ENCODE results near the gene PLD3. TPM values are rescaled to one million over a fixed set of nuclear protein-coding genes. Genes with fewer than 3 reads are reported as not detected.

PLD3 gene
- total RNA-seq, 1 donor from 2014 or later = 104 TPM

GRCh38 chr19:40411125-40411842 is 62.8 kb downstream of the PLD3 start:
- no peak for DNase-seq (ENCODE audit: low spot score)
- peak; percentile 41 for ATAC-seq

DNA sequence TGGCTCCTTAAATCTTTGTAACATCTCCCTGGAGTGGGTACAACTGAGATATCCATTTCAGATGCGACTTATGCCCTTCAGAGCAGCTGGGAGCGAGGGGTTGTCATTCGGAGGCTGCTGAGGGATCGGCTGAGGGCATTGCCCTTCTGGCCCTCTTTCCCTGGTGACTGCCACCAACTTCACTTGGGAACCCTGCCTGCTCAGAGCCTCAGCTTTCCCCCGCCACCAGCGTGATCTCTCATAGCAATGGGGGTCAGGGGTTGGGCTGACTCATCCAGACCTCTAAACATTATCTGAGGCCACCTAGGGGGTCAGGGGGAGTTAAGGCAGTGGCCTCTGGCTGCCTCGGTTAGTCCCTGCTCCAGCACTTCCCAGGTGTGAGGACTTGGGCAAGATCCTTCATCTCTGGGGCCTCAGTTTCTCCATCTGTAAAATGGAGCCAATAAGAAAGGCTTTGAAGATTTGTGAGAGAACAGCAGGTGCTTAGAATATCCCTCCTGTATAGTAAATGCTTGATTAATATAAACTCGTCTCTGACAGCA is 63.5 kb downstream of the PLD3 start:
- DNase-seq (ENCODE audit: low spot score) = no peak
- no peak for ATAC-seq

DNA sequence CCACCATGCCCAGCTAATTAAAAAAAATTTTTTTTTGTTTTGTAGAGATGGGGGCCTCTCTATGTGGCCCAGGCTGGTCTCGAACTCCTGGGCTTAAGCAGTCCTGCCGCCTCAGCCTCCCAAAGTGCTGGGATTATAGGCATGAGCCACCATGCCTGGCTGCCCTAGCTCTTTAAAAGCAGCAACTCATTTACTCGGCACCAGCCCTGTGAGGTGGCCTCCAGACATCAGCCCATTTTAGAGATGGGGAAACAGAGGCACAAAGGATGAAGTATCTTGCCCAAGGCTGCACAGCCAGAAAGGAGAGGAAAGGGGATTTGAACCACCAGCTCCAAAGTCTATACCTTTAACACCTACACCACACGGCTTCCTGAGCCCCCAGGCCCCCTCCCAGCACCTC is 64.4 kb downstream of the PLD3 start:
- DNase-seq (ENCODE audit: low spot score) = no peak

DNA sequence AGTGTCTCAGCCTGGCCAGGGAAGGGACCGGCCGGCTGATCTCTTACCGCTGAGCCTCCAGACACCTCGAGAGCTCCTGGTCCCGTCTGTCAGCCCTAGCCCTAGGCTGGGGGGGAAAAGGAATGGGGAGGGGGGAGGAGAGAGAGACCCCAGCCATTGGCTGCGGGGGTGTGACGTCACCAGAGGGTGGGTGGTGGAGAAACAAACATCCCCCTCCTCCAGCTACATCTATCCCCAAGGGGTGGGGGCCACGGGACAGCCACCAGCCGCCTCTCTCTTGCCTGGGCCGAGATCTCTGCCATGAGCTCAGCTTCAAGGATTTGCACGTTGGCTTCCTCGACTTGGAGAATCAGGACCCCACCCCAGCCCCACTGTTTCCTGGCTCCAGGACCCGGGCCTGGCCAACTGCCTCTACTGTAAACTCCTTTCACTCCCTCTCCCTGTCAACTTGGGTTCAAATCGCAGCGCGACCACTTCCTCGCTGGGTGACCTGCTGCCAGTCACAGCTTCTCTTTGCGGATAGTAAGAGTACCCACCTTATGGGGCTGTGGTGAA is 64.9 kb downstream of the PLD3 start, which contains the start of gene PRX:
PRX (minus strand) TSS at position 88 of the 555 bp plus-strand sequence. CDS start 5,446 bp downstream, outside the sequence.
- DNase-seq (ENCODE audit: low spot score) = no peak
- no peak for ATAC-seq

More for the DNA sequence above, 64.4 kb downstream of the PLD3 start:
- no peak for ATAC-seq

DNA sequence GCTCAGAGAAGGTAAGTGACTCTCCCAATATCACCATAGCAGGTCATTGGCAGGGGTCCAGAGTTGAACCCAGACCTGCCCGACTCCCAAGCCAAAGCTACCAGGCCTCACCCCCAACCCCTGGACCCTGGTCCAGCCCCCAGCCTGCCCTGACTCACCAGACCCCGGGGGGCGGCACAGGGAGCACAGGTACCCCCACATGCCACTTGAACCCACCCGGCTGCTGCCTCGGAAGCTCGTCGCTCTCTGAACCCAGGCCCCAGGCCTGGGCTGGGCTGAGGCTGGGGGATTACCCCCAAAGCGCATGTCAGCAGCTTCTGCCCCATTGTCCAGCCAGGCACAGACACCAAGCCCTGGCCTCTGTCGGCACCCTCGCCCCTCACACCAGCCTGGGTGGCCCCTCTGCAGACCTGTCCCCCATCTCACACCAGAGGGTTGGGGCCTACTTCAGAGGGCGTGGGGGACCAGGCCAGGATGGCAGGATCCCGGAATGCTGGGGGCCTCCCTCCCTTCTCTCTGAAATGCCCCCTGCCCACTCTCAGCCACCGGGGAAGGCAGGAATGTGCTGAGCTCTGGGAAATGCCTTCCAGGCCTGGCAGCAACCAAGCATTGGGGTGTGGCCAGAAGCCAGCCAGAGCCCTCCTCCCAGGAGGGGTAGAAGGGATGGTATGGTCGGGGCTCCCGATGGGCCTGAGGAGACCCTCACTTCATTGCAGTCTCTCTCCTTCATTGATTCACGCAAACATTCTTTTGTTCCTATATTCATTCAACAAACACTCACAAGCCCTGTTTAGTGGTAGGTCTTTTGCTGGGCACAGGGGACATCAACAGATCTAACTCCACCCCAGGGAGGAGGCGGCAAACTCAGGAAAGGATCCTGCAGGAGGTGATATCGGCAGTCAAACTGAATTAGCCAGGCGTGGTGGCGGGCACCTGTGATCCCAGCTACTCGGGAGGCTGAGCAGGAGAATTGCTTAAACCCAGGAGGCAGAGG is 66.3 kb downstream of the PLD3 start:
- no peak for ATAC-seq

GRCh38 chr19:40415768-40416167 is 67.3 kb downstream of the PLD3 start:
- no peak for DNase-seq (ENCODE audit: low spot score)
- ATAC-seq = no peak

More for the DNA sequence above, 66.3 kb downstream of the PLD3 start:
- DNase-seq (ENCODE audit: low spot score) = no peak

GRCh38 chr19:40416918-40417642 is 68.6 kb downstream of the PLD3 start:
- no peak for DNase-seq (ENCODE audit: low spot score)
- no peak for ATAC-seq

GRCh38 chr19:40417643-40417981 is 69.1 kb downstream of the PLD3 start:
- DNase-seq (ENCODE audit: low spot score) (no peak), ATAC-seq (no peak)

- no peak for ATAC-seq
- DNase-seq (ENCODE audit: low spot score) = no peak
Observed at GRCh38 chr19:40418040-40418439, 69.5 kb downstream of the PLD3 start.

DNA sequence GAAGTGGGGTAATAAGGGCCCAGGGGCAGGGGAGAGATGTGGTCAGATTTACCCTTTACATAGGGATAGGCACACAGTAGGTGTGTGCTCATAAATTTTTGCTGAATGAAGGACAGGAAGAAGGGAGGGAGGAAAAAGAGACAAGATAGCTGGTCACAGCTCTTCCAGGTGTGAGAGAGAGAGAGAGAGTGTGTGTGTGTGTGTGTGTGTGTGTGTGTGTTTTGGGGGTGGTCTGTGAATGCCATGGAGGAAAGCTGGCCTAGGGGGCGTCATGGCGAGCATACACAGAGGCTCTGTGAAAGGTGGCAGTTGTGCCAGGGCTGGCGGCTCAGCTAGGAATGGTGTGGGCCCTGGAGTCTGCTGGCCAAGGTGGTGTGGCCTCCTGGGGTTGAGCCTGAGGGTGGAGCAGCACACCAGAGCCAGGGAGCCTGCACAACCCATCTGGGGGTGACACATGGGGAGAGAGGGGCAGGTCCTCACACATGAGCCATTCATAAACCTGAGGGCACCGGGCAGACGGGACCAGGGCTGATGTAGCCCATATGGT is 70.6 kb downstream of the PLD3 start:
- DNase-seq (ENCODE audit: low spot score) (no peak), ATAC-seq (no peak)

DNA sequence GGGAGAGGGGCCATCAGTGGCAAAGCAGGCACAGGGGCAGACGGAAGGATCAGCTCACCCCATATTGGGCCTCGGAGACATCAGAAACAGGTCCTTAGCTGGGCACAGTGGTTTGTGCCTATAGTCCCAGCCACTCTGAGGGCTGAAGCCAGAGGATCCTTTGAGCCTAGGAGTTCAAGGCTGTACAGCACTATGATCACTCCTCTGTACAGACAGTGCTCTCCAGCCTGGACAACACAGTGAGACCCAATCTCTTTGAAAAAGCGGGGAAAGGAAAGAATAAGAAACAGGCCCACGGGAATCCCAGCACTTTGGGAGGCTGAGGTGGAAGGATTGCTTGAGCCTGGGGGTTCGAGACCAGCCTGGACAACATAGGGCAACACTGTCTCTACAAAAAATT is 71.3 kb downstream of the PLD3 start:
- DNase-seq (ENCODE audit: low spot score) (no peak), ATAC-seq (no peak)

GRCh38 chr19:40420451-40420765 is 71.9 kb downstream of the PLD3 start:
- ATAC-seq (no peak), DNase-seq (ENCODE audit: low spot score) (no peak)

- ATAC-seq (peak; percentile 81), DNase-seq (ENCODE audit: low spot score) (peak; percentile 95)
Observed at GRCh38 chr19:40420766-40421765, 72.6 kb downstream of the PLD3 start.

GRCh38 chr19:40421993-40422747 is 73.7 kb downstream of the PLD3 start:
- ATAC-seq (no peak), DNase-seq (ENCODE audit: low spot score) (no peak)

- DNase-seq (ENCODE audit: low spot score) = no peak
- no peak for ATAC-seq
Observed at GRCh38 chr19:40422748-40423566, 74.5 kb downstream of the PLD3 start.

- no peak for ATAC-seq
- DNase-seq (ENCODE audit: low spot score) = no peak
Observed at GRCh38 chr19:40423938-40424337, 75.4 kb downstream of the PLD3 start.

- ATAC-seq = peak; percentile 48
- DNase-seq (ENCODE audit: low spot score) = no peak
Observed at GRCh38 chr19:40424637-40425449, 76.3 kb downstream of the PLD3 start.

Measured in left lobe of liver (tissue), 2 donors.